GM21367 (cell line): ENCODE results near the gene COL5A2.

ENCODE experiments used
- ATAC-seq: cut with Tn5 transposase; IDR thresholded peaks from one replicate; pipeline ENCODE4 v1.9.1; 2021; ENCODE audit not compliant: unreplicated experiment

COL5A2 gene

DNA sequence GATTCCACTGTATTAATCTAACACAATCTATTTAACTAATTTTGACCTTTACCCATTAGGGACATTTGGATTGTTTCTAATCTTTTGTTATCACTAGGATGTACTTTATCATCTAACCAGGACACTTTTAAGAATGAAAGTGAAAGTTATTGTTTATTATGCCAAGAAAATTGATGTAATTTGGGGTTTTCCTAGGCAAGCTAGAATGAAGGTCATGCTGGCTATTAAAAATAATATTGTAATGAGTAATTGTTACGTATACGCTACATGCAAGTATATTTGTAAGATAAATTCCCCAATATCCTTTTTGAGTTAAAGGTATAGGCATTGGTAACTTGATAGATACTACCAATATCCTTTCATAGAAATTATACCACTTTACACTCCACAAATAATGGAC lies 74.6 kb downstream of the COL5A2 start:
- no peak for ATAC-seq

DNA sequence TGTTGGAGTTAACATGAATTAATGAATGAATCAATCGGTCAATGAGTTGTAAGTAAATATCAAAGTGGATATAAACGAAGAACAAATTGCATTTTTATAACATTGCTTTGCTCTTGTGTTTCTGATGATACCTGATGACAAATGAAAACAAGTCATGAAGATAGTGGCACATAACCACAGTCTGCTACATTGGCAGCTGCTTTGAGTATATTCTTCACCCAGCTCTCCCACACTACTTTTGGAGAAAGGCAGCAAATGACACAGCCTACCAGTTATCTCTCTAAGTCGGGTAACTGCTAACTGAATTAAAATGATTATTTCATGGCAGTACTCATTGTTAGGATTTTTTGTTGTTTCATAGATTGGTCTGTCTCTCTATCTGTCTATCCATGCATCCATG lies 76.8 kb downstream of the COL5A2 start:
- ATAC-seq, result no peak

DNA sequence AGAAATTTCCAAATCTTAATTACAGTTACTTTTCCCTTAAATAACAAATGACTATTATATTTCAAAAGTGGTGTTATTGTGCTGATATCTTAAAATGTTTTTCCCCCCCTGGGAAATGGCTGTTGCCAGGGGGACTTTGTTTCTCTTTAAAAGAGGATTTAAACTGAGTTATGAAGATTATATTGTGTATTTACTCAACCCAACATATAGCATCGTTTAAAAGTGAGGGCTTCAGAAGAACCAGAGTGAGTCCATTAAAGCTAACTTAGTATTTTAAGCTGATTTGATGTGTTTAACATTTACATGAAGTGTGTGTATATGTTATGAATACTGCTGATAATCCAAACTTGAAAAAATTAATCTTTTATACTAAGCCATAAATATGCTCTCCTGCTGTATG lies 81.6 kb downstream of the COL5A2 start:
- no peak for ATAC-seq

DNA sequence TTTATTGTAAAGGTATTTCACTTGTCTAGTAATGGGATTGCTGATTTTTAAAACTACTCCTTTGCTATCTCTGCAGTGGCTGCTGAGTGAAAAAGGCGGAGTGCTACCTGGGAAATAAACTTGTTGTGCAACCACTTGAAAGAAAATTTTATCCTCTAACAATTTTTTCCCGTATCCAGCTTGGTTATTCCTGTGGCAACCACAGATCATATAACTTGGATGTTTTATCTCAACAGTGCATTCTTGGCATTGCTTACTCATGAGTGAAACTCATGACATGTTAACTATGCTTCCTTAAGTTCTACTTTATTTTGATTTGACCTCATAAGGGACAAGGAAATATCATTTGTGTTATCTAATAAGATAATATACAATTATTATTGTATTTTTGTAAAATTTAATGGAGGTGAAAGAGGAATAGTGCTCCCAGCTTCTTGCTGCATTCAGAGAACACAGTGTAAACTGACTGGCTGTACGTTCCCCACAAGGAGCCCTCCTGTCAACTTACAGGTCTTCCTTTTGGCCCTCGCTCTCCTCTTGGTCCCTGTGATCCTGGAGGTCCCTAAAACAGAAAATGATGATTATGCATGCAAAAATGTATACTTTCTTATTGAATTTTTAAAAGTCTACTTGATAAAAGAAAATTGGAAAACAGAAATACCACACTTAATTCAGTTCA lies 82.7 kb downstream of the COL5A2 start:
- ATAC-seq, result no peak

GRCh38 chr2:189095101-189095500 lies 84.5 kb downstream of the COL5A2 start:
- no peak for ATAC-seq

GRCh38 chr2:189092936-189093335 lies 86.6 kb downstream of the COL5A2 start:
- no peak for ATAC-seq

DNA sequence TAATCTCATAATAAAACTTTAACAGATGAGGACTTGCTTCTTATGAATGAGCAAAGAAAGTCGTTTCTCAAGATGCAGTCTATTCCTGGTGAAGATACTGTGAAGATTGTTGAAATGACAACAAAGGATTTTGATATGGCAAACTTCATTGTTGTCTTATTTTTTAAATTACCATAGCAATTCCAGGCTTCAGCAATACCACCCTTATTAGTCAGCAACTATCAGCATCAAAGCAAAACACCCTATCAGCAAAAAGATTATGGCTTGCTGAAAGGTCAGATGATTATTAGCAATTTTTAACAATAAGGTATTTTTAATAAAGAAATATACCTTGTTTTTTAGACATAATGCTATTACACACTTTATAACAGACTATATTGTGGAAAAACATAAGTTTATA lies 88.3 kb downstream of the COL5A2 start:
- ATAC-seq, result no peak

DNA sequence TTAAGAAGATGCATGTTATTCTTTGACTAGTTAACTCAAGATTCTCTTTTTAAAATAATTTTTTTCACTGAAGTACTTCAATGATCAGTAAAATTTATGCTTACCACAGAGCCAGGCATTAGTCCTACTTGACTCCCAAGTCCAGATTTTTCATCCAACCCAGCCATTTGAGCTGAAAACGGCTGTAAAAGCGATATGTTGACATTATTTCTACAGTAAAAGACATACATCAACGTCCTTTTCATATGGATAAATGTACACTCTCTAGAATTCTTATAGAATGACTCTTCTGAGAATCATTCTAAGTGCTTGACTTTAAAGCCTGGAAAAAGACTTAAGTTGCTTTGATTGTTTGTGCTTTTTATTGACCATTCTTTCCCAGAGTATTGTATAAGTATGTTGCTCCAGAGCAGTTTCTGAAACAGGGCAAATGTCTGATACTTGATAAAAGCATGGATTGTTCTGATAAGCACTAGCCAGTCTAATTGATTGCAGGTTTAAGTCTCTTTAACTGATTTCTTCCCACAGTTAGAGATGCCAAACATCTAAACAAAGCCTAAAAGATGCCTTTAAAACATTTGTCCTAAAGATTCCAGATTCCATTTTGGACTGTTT lies 90.9 kb downstream of the COL5A2 start:
- ATAC-seq, result no peak

- no peak for ATAC-seq
Measured at GRCh38 chr2:189086710-189087109, 92.9 kb downstream of the COL5A2 start.

DNA sequence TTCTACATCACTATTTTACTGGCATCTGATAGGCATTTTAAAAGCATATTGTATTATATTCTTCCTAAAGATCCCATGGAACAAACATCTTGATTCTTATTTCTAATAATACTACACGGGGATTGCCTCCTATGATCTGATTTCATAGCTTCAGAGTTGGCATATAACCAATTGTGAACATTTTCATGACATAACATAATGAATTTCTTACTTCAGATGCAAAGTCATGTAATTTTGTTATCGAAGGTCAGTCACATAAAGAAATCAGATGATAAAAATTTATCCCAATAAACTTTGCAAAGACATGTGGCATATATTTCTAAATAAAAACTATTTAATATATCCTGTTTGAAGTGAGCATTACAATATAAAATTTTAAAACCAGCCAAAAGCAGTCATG lies 93.3 kb downstream of the COL5A2 start:
- ATAC-seq, result no peak

DNA sequence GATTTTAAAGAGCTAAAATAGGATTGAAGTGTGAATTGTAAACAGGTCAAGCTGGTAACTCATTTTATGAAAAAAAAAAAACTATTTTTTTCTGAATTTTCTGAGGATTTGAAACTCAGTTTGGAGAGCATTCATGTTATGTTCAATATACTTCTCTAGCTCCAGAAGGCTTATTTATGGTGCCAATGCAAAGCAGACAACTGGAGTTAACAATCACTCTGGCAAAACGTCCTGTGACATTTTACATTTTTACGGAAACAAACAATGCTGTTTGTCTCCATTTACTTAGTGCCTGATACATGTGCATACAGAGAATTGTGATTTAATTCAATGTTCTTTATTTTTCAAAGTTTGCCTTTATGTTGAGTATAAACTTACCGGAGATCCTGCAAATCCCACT lies 96.0 kb downstream of the COL5A2 start:
- ATAC-seq, result no peak

GRCh38 chr2:189083106-189083505 lies 96.5 kb downstream of the COL5A2 start:
- ATAC-seq, result no peak

DNA sequence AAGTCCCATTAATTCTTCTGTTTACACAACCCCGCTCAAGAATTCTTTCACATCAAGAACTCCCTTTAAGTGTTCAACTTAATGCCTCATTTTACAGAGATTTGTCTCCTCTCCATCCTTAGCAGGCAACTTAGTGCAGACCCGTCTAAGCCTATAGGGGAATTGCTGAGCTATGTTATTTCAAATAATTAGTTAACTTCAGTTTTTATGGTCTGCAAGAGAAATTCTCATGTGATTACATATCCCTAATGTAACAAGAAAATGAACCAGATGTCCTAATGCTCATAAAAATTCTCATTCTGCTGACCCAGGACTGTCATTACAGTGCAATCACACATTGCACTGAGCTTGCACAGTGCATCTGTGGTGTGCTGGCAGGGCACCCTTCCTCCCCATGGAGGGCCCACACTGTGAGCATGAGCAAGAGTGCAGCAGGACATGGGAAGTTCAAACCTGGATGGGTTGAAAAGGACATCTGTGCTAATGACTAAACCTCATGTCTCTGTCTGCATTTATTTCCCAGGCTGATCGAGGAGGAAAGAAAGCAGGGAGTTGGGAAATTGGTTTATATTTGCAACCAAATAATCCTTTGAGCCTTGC lies 97.1 kb downstream of the COL5A2 start:
- no peak for ATAC-seq

GRCh38 chr2:189076572-189076971 lies 103.0 kb downstream of the COL5A2 start:
- ATAC-seq, result no peak

DNA sequence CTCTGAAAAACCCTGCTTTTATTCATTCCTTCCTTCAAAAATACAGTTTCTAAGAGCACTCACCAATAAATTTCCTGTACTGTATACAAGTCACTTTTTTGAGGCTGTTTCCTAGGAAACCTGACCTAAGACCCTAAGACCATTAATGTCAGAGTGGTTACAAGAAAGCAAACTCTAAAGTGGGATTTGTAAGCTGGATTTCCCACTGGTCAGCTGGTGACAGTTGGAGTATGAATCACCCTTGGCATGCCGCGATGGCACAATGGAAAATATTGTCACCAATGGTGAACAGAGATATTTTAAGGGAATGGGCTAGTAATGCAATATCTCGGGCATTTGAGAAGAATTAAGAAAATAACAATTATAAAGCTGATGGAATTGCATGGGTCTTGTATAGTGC lies 103.4 kb downstream of the COL5A2 start:
- no peak for ATAC-seq

DNA sequence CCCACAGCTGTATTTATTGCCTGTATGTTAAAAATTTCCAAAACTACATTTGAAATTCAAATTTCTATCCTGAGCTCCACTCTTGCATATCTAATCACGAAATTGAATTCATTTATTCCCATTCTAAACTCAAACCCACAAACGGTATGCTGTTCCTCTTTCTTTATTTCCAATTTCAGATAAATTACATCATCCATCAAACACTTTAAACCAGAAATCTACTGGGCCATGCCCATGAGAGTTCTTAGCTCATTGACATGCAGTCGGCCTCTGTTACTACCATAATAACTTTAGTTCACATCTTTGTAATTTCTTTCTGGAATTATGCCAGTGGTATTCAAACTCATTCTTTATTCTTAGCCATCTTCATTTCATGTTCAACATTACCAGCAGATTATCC lies 105.1 kb downstream of the COL5A2 start:
- ATAC-seq, result no peak

DNA sequence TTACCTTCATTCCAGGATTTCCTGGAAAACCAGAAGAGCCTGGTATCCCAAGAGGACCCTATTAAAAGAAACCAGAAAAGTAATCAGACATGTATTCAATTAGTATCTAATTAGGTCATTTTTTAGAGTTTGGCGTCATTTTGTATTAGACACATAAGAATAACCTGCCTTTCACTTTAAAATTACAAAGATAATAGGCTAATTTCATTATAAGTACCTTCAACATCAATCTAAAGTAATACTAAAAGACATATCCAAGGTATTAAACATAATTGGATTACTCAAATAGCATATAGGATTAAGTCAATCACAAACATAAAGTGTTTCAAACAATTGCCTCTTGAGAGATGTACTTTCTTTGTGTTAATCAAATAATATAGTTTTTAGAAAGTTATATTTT lies 107.5 kb downstream of the COL5A2 start:
- ATAC-seq, result no peak

DNA sequence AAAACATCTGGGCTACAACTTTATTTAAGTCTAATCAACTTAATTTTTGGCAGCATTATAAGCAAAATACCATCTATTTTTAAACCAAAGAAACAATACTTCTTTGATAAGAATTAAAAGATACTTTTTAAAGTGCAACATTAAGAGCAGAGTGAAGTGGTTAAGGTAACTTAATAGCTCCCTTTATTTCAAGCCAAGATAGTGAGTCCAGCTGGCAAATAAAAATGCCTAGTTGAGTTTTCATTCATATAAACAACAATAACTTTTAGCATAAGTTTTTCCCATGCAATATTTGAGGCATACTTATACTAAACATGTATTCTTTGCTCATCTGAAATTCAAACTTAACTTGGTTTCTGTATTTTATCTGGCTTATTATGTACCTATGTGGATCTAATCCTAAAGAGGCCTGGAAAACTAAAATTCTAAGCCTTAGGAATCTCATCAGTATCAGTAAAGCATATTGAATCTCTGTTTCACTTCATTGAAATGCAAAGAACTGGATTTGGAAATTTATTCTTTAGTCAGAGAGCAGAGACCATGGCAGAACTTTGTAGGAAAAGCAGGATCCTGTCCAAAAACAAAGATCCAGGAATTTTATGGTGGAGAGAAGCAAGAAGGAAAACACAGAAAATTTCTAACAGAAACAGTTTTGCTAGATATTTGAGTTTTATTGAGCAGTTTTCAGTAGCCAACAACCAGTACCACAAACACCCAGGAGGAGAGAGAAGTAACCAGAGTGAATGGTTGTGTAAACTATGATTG lies 109.5 kb downstream of the COL5A2 start:
- ATAC-seq, result no peak

DNA sequence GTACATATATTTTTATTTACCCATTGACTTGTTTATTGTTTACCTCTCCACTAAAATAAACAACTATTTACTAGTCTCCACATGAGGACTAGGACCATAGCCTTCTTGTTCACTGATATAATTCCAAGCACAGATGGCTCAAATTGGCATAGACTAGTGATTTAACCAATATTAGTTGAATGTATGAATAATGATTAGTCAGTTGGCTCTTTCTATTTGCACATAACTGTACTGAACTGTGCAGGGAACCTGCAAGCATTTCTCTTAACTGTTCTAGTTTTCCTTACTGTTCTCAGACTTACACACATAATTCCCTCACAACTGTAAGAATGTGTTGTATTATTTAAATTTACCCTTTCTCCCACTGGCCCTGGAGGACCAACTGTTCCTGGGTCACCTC lies 113.5 kb downstream of the COL5A2 start:
- ATAC-seq, result no peak

DNA sequence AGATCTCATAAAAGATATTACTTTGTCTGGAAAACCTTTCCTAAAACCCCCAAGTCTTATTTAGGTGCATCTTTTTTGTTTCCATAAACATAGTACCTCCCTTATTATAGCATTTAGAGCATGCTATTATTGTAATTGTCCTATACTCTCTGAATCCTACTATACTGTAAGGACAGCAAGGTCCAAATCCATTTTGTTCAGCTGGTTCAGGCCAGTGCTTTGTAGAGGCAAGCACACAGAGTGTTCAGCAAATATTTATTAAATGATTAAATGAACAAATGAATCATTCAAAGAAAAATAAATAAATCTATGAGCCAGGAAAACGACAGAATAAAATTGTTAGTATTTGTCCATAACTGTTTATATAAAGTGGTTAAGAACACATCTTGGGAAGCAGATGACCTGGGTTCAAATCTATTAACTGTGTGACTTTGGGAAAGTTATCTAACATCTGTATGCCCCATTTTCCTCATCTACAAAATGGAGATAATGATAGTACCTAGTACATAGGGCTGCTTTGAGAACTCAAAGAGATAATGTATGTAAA lies 119.4 kb downstream of the COL5A2 start:
- no peak for ATAC-seq

DNA sequence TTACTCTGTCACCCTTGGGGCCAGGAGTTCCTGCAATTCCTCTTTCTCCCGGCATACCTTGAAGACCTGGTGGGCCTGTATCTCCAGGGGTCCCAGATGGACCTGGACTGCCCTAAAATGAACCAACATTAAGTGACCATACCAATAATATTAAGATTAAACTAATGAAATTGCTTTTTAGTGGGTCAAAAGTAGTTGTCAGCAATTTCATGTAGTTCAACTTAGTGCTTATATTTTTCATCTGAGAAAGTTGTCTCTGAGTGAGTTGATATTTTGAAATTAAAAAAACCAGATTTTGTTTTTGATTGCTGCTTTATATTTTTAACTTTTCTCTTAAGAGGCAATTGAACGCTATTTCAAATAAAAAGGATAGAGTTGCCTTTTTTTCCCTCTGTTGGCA lies 122.2 kb downstream of the COL5A2 start:
- no peak for ATAC-seq
